C4-2B (cell line): Measurements from ENCODE around the gene TM9SF3.

Experiments
- H3K27ac ChIP-seq: fragments of 450-650 bp; 2 replicates; pipeline ENCODE4 v1.5.1; 2017
- CTCF ChIP-seq: fragments of 450-650 bp; conservative IDR thresholded peaks from 2 replicates; pipeline ENCODE4 v1.5.1; 2017; ENCODE audit warnings: mild to moderate bottlenecking
- ZFX ChIP-seq: fragments of 450-650 bp; IDR thresholded peaks from 2 replicates; pipeline ENCODE4 v1.6.1; 2017

TM9SF3 gene

DNA sequence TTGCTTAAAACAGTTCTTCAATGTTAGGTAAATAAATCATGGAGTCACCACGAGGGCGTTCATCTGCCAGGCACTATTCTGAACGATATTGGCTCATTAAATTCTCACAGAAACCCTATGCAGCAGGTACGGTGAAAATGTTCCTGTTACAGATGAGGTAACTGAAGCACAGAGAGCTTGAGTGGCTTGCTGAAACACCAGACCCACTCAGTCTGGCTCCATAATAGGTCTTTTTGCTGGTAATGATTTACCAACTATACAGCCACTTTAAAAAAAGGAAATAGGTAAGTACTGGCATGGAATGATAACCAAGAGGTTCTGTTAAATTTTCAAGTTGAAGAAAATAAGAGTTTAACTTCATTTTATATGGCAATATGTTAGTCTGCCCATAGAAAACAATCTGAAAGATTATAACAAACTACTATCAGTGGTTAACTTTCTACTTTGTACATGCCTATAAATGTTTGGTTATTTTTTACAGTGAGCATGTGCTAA lies 1.3 kb upstream of the TM9SF3 start:
- TF ChIP-seq ZFX: no peak
- no peak for TF ChIP-seq CTCF

DNA sequence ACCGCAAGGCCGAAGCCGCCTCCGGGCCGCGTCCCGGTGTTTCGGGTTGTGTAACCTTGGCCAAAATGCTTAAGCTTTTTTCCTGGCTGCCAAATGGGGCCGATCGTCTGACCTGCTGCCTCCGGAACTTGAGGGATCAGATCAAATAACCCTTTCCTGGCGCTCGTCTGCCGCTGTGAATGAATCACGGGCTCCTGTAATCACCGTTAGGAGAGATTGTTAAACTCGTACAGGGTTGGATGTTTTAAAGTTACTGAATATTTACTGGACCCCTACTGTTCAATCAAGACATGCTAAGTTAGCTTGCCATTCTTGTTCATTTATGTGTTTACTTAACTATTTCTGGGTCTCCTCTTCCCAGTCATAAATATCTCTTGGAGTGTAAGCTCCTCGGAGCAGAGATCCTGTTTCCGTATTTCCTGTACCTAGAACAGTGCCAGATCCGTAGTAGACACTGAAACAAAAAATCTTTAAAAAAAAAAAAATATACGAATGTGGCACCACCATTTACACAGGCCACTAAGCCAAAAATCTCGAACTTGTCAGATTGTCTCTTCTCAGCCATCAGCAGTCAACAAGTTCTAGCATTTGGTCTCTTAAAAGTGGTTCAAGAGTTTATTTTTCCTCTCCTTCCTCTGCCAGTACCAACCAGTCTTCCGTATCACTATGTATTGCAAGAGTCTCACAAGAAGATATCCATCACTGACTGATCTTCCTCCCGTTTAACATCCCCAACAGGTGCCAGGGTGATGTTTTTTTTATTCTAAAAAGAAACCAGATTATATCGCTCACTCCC lies 650 bp upstream of the TM9SF3 start:
- peak overlapping the region; percentile 98 for H3K27ac ChIP-seq
- TF ChIP-seq ZFX: no peak
- TF ChIP-seq CTCF: no peak

More for the DNA sequence above, 1.3 kb upstream of the TM9SF3 start:
- peak overlapping the region; percentile 98; the same call in 1 of the 2 replicates for H3K27ac ChIP-seq

DNA sequence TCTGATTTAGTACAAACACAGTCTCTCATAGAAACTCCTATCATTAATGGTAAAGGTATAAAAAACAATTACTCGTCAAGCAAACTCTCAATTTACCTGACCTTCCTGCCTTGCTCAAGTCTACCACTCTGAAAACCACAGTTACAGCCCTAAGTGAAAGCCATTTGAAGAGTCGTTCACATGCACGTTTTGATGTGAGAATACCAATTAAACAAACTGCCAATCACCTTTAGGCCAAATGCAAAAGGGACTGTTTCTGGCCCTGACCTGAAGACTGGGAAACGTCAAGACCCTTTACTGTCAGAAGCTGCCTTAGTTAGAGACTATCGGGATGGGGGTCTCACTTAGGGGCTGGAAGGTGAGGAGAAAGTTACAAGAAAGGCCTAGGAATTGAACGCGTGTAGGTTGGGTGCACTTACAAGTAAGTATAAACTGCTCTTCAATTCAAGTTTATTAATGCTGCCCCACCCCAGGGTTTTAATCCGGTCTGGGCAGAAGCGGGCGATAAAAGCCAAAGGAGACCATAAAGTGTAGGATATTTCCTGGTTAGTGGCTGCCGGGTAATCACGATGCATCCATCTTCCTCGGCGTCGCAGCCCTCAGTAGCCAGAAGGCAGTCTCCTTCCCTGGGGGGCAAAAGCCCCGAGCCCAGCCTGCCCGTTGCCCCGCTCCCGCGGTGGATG lies 935 bp downstream of the TM9SF3 start:
- TF ChIP-seq ZFX: no peak
- TF ChIP-seq CTCF: no peak
- peak overlapping the region; percentile 98 for H3K27ac ChIP-seq

DNA sequence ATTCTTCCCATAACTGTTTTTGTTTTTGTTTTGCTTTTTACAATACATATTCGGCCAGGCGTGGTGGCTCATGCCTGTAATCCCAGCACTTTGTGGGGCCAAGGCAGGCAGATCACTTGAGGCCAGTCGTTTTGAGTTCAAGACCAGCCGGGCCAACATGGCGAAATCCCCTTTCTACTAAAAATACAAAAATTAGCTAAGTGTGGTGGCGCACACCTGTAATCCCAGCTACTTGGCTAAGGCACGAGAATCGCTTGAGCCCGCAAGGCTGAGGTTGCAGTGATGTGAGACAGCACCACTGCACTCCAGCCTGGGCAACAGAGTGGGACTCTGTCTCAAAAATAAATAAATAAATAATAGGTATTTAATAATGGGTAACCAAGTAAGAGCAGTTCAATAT lies 2.3 kb downstream of the TM9SF3 start:
- peak overlapping the region; percentile 53; the same call in 1 of the 2 replicates for H3K27ac ChIP-seq
- no peak for TF ChIP-seq CTCF
- TF ChIP-seq ZFX: no peak

GRCh38 chr10:96584035-96584434 lies 2.8 kb downstream of the TM9SF3 start:
- H3K27ac ChIP-seq: peak overlapping the region; percentile 73
- TF ChIP-seq CTCF (no peak), ZFX (no peak)

GRCh38 chr10:96579133-96579532 lies 7.7 kb downstream of the TM9SF3 start:
- peak overlapping the region; percentile 78 for H3K27ac ChIP-seq
- TF ChIP-seq ZFX (no peak), CTCF (no peak)

GRCh38 chr10:96578633-96579032 lies 8.2 kb downstream of the TM9SF3 start:
- H3K27ac ChIP-seq: peak overlapping the region; percentile 78
- TF ChIP-seq ZFX (no peak), CTCF (no peak)
